ENCODE measurements around the gene KYNU.
"Not testable (repeated sequence)": the region's sequence is repeated elsewhere in the genome, so short reads cannot be mapped to it uniquely, and the experiment has no call there.

Gene KYNU

DNA sequence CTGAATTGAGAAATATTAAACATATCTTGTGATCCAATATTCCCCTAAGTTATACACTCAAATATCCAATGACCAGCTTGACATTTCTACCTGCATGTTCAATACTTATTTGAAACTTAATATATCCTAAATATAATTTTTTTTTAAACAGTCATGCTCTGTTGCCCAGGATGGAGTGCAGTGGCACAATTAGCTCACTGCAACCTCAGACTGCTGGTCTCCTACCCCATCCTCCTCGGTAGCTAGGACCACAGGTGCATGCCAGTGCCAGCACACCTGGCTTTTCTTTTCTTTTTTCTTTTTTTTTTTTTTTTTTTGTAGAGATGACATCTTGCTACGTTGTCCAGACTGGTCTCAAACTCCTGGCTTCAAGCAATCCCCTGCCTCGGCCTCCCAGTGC lies 4.2 kb downstream of the KYNU start (continued):
- TF ChIP-seq KLF16 (tag by site-specific recombination; IDR thresholded peaks at IDR 0.05) (no peak), ZNF155 (tag by site-specific recombination; IDR thresholded peaks at IDR 0.05) (no peak), KLF8 (tag by site-specific recombination; IDR thresholded peaks at IDR 0.05) (no peak), ZBTB1 (tag by site-specific recombination; IDR thresholded peaks at IDR 0.05) (no peak)

DNA sequence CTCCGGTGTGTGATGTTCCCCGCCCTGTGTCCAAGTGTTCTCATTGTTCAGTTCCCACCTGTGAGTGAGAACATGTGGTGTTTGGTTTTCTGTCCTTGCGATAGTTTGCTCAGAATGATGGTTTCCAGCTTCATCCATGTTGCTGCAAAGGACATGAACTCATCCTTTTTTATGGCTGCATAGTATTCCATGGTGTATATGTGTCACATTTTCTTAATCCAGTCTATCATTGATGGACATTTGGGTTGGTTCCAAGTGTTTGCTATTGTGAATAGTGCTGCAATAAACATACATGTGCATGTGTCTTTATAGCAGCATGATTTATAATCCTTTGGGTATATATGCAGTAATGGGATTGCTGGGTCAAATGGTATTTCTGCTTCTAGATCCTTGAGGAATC lies 5.0 kb downstream of the KYNU start:
- POLR2A ChIA-PET; H3K4me3 ChIP-seq (ENCODE audit: low read depth, low read length); H3K4me1 ChIP-seq (ENCODE audit: control insufficient read depth, insufficient read depth, low read length); H3K27ac ChIP-seq (ENCODE audit: extremely low read depth, low read depth, low read length); H3K36me3 ChIP-seq (ENCODE audit: control insufficient read depth in 2 of 2, insufficient read depth in 1 of 2, low read length in 2 of 2); H3K9me3 ChIP-seq (ENCODE audit: control insufficient read depth, insufficient read depth, low read depth, low read length): not testable (repeated sequence)
- peak; percentile 71 for TF ChIP-seq ZNF146 (tag by site-specific recombination; IDR thresholded peaks at IDR 0.05)
- CTCF ChIA-PET: interaction anchor here (0.7 kb wide), 1 partner anchor 544 kb away, joined by 3 read pairs; no protein-coding TSS in a partner anchor

DNA sequence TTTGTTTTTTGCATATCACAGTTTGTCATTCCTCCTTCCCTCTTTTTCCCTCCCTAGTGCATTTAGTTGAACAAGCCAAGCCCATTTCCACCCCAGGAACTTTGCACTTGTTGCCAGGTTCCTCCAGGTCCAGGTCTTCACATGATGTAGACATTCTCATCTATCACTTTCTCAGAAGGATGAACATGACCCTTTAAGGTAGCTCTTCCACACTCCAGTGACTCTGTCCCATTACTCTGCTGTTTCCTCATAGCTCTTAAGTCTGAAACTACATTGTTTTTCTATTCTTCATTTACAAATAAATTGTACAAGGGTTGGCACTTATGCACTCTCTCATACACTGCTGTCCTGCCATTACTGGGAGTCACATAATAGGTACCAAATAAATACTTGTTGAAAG lies 6.1 kb downstream of the KYNU start:
- no peak overlapping the region for H3K27ac ChIP-seq (ENCODE audit: extremely low read depth, low read depth, low read length)
- ChIA-PET POLR2A (no interaction called here), CTCF (interaction anchor here (0.7 to 1.3 kb wide), 2 partner anchors 9 to 97 kb away, joined by 4 to 6 read pairs; no protein-coding TSS in a partner anchor)
- no peak overlapping the region for H3K4me3 ChIP-seq (ENCODE audit: low read depth, low read length)
- H3K9me3 ChIP-seq (ENCODE audit: control insufficient read depth, insufficient read depth, low read depth, low read length): no peaks in the 10 kb centered on the region
- no peaks in the 10 kb centered on the region for H3K4me1 ChIP-seq (ENCODE audit: control insufficient read depth, insufficient read depth, low read length)
- TF ChIP-seq ZNF785 (tag by site-specific recombination; IDR thresholded peaks at IDR 0.05) (no peak), ZNF239 (tag by site-specific recombination; IDR thresholded peaks at IDR 0.05) (no peak), ZNF169 (tag by site-specific recombination; IDR thresholded peaks at IDR 0.05) (no peak), ZNF677 (tag by site-specific recombination; IDR thresholded peaks at IDR 0.05) (no peak), GLIS1 (tag by site-specific recombination; IDR thresholded peaks at IDR 0.05) (no peak), ZNF202 (tag by site-specific recombination; IDR thresholded peaks at IDR 0.05; ENCODE audit: borderline replicate concordance) (no peak)
- TF ChIP-seq, protein P1, sequence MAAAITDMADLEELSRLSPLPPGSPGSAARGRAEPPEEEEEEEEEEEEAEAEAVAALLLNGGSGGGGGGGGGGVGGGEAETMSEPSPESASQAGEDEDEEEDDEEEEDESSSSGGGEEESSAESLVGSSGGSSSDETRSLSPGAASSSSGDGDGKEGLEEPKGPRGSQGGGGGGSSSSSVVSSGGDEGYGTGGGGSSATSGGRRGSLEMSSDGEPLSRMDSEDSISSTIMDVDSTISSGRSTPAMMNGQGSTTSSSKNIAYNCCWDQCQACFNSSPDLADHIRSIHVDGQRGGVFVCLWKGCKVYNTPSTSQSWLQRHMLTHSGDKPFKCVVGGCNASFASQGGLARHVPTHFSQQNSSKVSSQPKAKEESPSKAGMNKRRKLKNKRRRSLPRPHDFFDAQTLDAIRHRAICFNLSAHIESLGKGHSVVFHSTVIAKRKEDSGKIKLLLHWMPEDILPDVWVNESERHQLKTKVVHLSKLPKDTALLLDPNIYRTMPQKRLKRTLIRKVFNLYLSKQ (tag by site-specific recombination; IDR thresholded peaks at IDR 0.05; ENCODE audit: borderline replicate concordance): no peak
- no peaks in the 10 kb centered on the region for H3K36me3 ChIP-seq (ENCODE audit: control insufficient read depth in 2 of 2, insufficient read depth in 1 of 2, low read length in 2 of 2)

DNA sequence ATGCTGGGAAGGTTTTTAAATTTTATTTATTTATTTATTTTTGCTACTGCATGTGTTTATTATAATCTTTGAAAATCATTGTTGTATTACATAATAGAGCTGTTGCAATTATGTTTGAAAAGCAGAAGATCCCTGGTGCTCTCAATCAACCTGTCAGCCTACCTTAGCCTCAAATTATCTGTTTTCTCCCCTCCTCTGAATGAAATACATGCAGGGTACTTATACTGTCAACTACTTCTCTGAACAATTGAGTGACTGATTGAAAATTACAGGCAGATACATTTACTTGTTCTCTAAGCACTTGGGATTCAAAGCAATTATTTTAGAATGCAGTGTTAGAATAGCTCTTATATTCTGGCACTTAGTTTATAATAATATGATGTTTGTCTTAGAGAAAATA lies 8.1 kb downstream of the KYNU start:
- no peak overlapping the region for H3K4me3 ChIP-seq (ENCODE audit: low read depth, low read length)
- CTCF ChIA-PET: interaction anchor here (0.5 kb wide), 1 partner anchor 96 kb away, joined by 3 read pairs; no protein-coding TSS in a partner anchor
- POLR2A ChIA-PET: no interaction called here
- no peaks in the 10 kb centered on the region for H3K9me3 ChIP-seq (ENCODE audit: control insufficient read depth, insufficient read depth, low read depth, low read length)
- H3K27ac ChIP-seq (ENCODE audit: extremely low read depth, low read depth, low read length): no peak overlapping the region
- H3K4me1 ChIP-seq (ENCODE audit: control insufficient read depth, insufficient read depth, low read length): no peaks in the 10 kb centered on the region
- no peaks in the 10 kb centered on the region for H3K36me3 ChIP-seq (ENCODE audit: control insufficient read depth in 2 of 2, insufficient read depth in 1 of 2, low read length in 2 of 2)
- TF ChIP-seq ZNF76 (tag by site-specific recombination; IDR thresholded peaks at IDR 0.05; ENCODE audit: borderline replicate concordance, low read depth) (no peak), ZNF169 (tag by site-specific recombination; IDR thresholded peaks at IDR 0.05) (no peak), ZNF133 (tag by site-specific recombination; IDR thresholded peaks at IDR 0.05) (no peak), ZNF146 (tag by site-specific recombination; IDR thresholded peaks at IDR 0.05) (no peak), ZNF341 (tag by site-specific recombination; IDR thresholded peaks at IDR 0.05; ENCODE audit: low read depth) (no peak), ZFP41 (tag by site-specific recombination; IDR thresholded peaks at IDR 0.05; ENCODE audit: borderline replicate concordance) (no peak), ZNF354C (tag by site-specific recombination; IDR thresholded peaks at IDR 0.05; ENCODE audit: borderline replicate concordance, low read depth) (no peak), ZNF274 (IDR thresholded peaks at IDR 0.05; ENCODE audit: low read length) (no peak), ZNF274 (tag by site-specific recombination; IDR thresholded peaks at IDR 0.05; ENCODE audit: borderline replicate concordance) (no peak), HOXD13 (CRISPR knock-in tag; IDR thresholded peaks at IDR 0.05; ENCODE audit: borderline replicate concordance) (no peak), ZNF530 (tag by site-specific recombination; IDR thresholded peaks at IDR 0.05; ENCODE audit: low read depth) (no peak), ZNF335 (tag by site-specific recombination; conservative IDR thresholded peaks at IDR 0.05) (no peak), ZNF416 (tag by site-specific recombination; IDR thresholded peaks at IDR 0.05) (no peak), ZNF777 (tag by site-specific recombination; IDR thresholded peaks at IDR 0.05; ENCODE audit: borderline replicate concordance) (no peak), BCL6B (tag by site-specific recombination; IDR thresholded peaks at IDR 0.05) (no peak)
- TF ChIP-seq, protein P2, sequence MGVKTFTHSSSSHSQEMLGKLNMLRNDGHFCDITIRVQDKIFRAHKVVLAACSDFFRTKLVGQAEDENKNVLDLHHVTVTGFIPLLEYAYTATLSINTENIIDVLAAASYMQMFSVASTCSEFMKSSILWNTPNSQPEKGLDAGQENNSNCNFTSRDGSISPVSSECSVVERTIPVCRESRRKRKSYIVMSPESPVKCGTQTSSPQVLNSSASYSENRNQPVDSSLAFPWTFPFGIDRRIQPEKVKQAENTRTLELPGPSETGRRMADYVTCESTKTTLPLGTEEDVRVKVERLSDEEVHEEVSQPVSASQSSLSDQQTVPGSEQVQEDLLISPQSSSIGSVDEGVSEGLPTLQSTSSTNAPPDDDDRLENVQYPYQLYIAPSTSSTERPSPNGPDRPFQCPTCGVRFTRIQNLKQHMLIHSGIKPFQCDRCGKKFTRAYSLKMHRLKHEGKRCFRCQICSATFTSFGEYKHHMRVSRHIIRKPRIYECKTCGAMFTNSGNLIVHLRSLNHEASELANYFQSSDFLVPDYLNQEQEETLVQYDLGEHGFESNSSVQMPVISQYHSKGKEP (tag by site-specific recombination; IDR thresholded peaks at IDR 0.05): no peak
- TF ChIP-seq, protein P3, sequence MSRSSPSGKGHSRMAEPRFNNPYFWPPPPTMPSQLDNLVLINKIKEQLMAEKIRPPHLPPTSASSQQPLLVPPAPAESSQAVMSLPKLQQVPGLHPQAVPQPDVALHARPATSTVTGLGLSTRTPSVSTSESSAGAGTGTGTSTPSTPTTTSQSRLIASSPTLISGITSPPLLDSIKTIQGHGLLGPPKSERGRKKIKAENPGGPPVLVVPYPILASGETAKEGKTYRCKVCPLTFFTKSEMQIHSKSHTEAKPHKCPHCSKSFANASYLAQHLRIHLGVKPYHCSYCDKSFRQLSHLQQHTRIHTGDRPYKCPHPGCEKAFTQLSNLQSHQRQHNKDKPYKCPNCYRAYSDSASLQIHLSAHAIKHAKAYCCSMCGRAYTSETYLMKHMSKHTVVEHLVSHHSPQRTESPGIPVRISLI (tag by site-specific recombination; IDR thresholded peaks at IDR 0.05): no peak

Measured in HEK293 (cell line).